Posterior cingulate gyrus (tissue), 11 donors: ENCODE measurements around the gene MMD.

Experiments used
- DNase-seq, 10 donors: peaks; one replicate each; pipeline versions ENCODE4 v3.0.0 to v3.0.0-alpha.2; 2020 to 2021; ENCODE audit warnings: mixed read lengths in 3 of 10
- intact Hi-C: fragments of 100-400 bp; cut with DNase I; formaldehyde crosslinking; loops from one replicate; pipeline ENCODE4 v1.15.1; 2023

Gene MMD

GRCh38 chr17:55360971-55361370, 60.7 kb downstream of the MMD start:
- no peak for DNase-seq
- intact Hi-C loops, result no loop called here

- intact Hi-C loops, result loop anchor here (2.0 to 10.0 kb wide), 3 partner anchors 158 to 364 kb away; partner anchors contain the start of gene SMIM36
- DNase-seq, result peak in 7 of 10 donors; percentile 19 to 82 (median 72)
Observed at GRCh38 chr17:55356434-55357328, 65.0 kb downstream of the MMD start.

- intact Hi-C loops, result loop anchor here (10.0 kb wide), 2 partner anchors 160 to 300 kb away; partner anchors contain the start of gene SMIM36
- DNase-seq, result no peak
Observed at GRCh38 chr17:55354941-55355340, 66.7 kb downstream of the MMD start.

GRCh38 chr17:55354010-55354409, 67.6 kb downstream of the MMD start:
- intact Hi-C loops, result loop anchor here (10.0 kb wide), 2 partner anchors 161 to 299 kb away; partner anchors contain the start of gene SMIM36
- DNase-seq, result no peak

- intact Hi-C loops, result loop anchor here (10.0 kb wide), 2 partner anchors 164 to 296 kb away; partner anchors contain the start of gene SMIM36
- DNase-seq, result no peak
Observed at GRCh38 chr17:55351226-55351625, 70.4 kb downstream of the MMD start.

GRCh38 chr17:55350825-55351205, 70.8 kb downstream of the MMD start:
- intact Hi-C loops, result loop anchor here (10.0 kb wide), 2 partner anchors 164 to 296 kb away; partner anchors contain the start of gene SMIM36
- DNase-seq, result no peak

- intact Hi-C loops, result loop anchor here (10.0 kb wide), 1 partner anchor 54 kb away; no protein-coding TSS in a partner anchor
- DNase-seq, result peak in 9 of 10 donors; percentile 33 to 91 (median 46)
Observed at GRCh38 chr17:55348749-55349354, 72.8 kb downstream of the MMD start.

GRCh38 chr17:55347341-55347740, 74.3 kb downstream of the MMD start:
- no peak for DNase-seq
- intact Hi-C loops, result loop anchor here (10.0 kb wide), 1 partner anchor 53 kb away; no protein-coding TSS in a partner anchor

- DNase-seq, result no peak
- intact Hi-C loops, result loop anchor here (10.0 kb wide), 1 partner anchor 52 kb away; no protein-coding TSS in a partner anchor
Observed at GRCh38 chr17:55346658-55347057, 75.0 kb downstream of the MMD start.

GRCh38 chr17:55345132-55345531, 76.5 kb downstream of the MMD start:
- DNase-seq, result no peak
- intact Hi-C loops, result loop anchor here (10.0 kb wide), 1 partner anchor 50 kb away; no protein-coding TSS in a partner anchor

GRCh38 chr17:55344514-55344997, 77.1 kb downstream of the MMD start:
- intact Hi-C loops, result loop anchor here (10.0 kb wide), 1 partner anchor 50 kb away; no protein-coding TSS in a partner anchor
- no peak for DNase-seq

GRCh38 chr17:55343900-55344513, 77.6 kb downstream of the MMD start:
- no peak for DNase-seq
- intact Hi-C loops, result loop anchor here (10.0 kb wide), 1 partner anchor 49 kb away; no protein-coding TSS in a partner anchor

- intact Hi-C loops, result loop anchor here (10.0 kb wide), 1 partner anchor 48 kb away; no protein-coding TSS in a partner anchor
- no peak for DNase-seq
Observed at GRCh38 chr17:55342800-55343585, 78.6 kb downstream of the MMD start.
